GM12865 (cell line): ENCODE results near the gene LIX1.
"Not testable (repeated sequence)": the region's sequence is repeated elsewhere in the genome, so short reads cannot be mapped to it uniquely, and the experiment has no call there.

Source experiments
- DNase-seq: peaks from one replicate; pipeline ENCODE4 v3.0.0; 2010; ENCODE audit warnings: low read depth
- H3K4me3 ChIP-seq: 2 replicates; pipeline ENCODE4 v1.5.1; 2011; ENCODE audit warnings: mild to moderate bottlenecking, low read depth, low read length, control low read depth
- CTCF ChIP-seq: IDR thresholded peaks from 2 replicates; pipeline ENCODE4 v1.5.1; 2011; ENCODE audit warnings: low read length, control low read depth, low read depth, inconsistent platforms; ENCODE audit not compliant: insufficient read depth; ENCODE audit errors: missing control alignments

LIX1 gene

GRCh38 chr5:97141539-97141938 lies 872 bp downstream of the LIX1 start:
- H3K4me3 ChIP-seq, result no peak overlapping the region
- DNase-seq, result no peak
- TF ChIP-seq CTCF, result no peak

GRCh38 chr5:97141031-97141430 lies 1.4 kb downstream of the LIX1 start:
- TF ChIP-seq CTCF, result no peak
- no peak for DNase-seq
- no peak overlapping the region for H3K4me3 ChIP-seq

- DNase-seq, result not testable (repeated sequence)
These were observed 2.2 kb downstream of the LIX1 start for GRCh38 chr5:97140250-97140649.

GRCh38 chr5:97136475-97136874 lies 5.9 kb downstream of the LIX1 start:
- no peak for DNase-seq
- no peak overlapping the region for H3K4me3 ChIP-seq
- TF ChIP-seq CTCF, result no peak

More at GRCh38 chr5:97140250-97140649, 2.2 kb downstream of the LIX1 start:
- H3K4me3 ChIP-seq, result not testable (repeated sequence)

- TF ChIP-seq CTCF, result no peak
- DNase-seq, result no peak
- H3K4me3 ChIP-seq, result no peak overlapping the region
These were observed 6.5 kb downstream of the LIX1 start for GRCh38 chr5:97135868-97136267.

- no peak for TF ChIP-seq CTCF
- no peak for DNase-seq
- H3K4me3 ChIP-seq, result no peak overlapping the region
These were observed 7.8 kb downstream of the LIX1 start for GRCh38 chr5:97134634-97135033.

- no peak for DNase-seq
- no peak for TF ChIP-seq CTCF
- H3K4me3 ChIP-seq, result no peak overlapping the region
These were observed 9.3 kb downstream of the LIX1 start for GRCh38 chr5:97133101-97133500.

- TF ChIP-seq CTCF, result no peak
- DNase-seq, result no peak
- H3K4me3 ChIP-seq, result no peak overlapping the region
These were observed 10.5 kb downstream of the LIX1 start for GRCh38 chr5:97131921-97132320.
